Heart left ventricle (tissue), 13 donors: Measurements from ENCODE around the gene GALNT2.

Source experiments
- CTCF ChIP-seq, 12 donors: fragments of 200-600 bp; sonication (generic) in 4 of 12; IDR thresholded peaks; one replicate each; pipeline versions ENCODE4 v1.5.0 to v1.8.0; 2018 to 2022; ENCODE audit warnings: antibody characterized with exemption in 12 of 12, mild to moderate bottlenecking in 5 of 12
- POLR2A ChIP-seq, 2 donors: fragments of 450-650 bp; IDR thresholded peaks; one replicate each; pipeline ENCODE4 v1.6.1; 2017; ENCODE audit warnings: antibody characterized with exemption in 2 of 2, mild to moderate bottlenecking in 2 of 2, moderate library complexity in 2 of 2
- donor health status: ischemic (EF 13 %, LVEDD 7.1; RV severe dilation, severe dysfunction).
- donor health status: DM: no; HTN: yes; CAD: no.
- donor health status: DM: no; HTN: no; CAD: no.
- donor health status: ischemic (EF 25% LVEDD 6.9; RV normal size, moderate dysfunction).
- donor health status: ischemic (EF 25% LVEDD 5.7; RV mildly dilated, moderate dysfunction).
- donor health status: ischemic (EF 35%, LVEDD 5.7; RV mildly dilated, moderate dysfunction).
- donor health status: nonischemic (EF 11% LVEDD 7.7; RV severe dilation, severe dysfunction).
- donor health status: DM: yes; HTN: yes; CAD: no.
- donor health status: PGD.
- donor health status: ischemic (EF 29% LVEDD 5.4; RV normal size, mild dysfunction).
- donor health status: nonischemic (EF 23%, LVEDD 6.1; RV moderate dilation, normal function).

- TF ChIP-seq CTCF (IDR thresholded peaks at IDR 0.05) (no peak), POLR2A (IDR thresholded peaks at IDR 0.05) (no peak)
These were observed 251.1 kb downstream of the GALNT2 start for GRCh38 chr1:230317823-230318819.
